Mucosa of gallbladder (tissue), 1 donor: ENCODE results near the gene ACTR10. TPM values are rescaled to one million over a fixed set of nuclear protein-coding genes. Genes with fewer than 3 reads are reported as not detected.
A peak's percentile ranks its signal among the peaks of the same experiment; 100 is the strongest.

Experiments used
- DNase-seq: peaks from one replicate; pipeline ENCODE4 v3.0.0-alpha.2; 2020; ENCODE audit warnings: low spot score
- total RNA-seq: library from RNA; stranded (reverse); gene quantifications from one replicate; pipeline ENCODE4 v1.2.1, GENCODE V29; 2021
- donor health status: DM: no; HTN: no; CAD: no.

The ACTR10 gene
- total RNA-seq, 1 donor from 2014 or later = 52.5 TPM

DNA sequence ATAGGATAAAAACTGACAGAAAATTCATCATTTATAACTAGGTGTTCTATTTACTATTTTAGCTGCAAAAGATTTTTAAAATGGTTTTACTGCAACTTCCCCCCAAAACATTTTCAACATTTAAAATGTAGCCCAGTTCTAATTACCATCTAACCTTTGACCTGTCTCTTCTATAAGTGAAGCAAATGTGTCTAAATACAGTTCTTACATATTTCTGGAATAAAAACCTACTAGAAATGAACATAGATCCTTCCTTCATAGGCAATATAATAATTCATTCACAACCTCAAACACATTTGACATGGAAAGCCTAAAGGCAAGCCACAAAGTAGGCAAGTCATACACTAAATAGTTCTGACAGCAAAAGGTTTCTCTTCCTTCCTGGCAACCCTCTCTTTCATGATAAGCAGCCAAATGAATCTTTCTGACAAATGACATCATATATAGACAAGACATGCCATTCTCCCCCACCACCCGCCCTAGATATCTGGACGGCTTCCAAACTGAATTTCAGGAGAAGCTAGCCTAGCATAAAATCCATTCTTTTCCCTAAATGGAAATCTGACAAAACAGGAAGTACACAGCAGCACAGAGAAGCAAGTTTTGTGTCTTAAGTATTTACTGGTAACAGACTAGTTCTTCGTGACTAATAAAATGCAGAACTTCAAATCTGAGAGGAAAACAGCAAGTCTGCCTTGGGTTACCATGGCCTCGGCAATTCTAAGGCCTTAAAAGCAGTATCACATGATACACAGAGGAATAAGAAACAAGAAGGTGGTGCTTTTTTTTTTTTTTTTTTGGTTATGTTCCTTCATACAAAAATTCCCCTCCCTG, 81.2 kb downstream of the ACTR10 start:
- DNase-seq = peak; percentile 71

DNA sequence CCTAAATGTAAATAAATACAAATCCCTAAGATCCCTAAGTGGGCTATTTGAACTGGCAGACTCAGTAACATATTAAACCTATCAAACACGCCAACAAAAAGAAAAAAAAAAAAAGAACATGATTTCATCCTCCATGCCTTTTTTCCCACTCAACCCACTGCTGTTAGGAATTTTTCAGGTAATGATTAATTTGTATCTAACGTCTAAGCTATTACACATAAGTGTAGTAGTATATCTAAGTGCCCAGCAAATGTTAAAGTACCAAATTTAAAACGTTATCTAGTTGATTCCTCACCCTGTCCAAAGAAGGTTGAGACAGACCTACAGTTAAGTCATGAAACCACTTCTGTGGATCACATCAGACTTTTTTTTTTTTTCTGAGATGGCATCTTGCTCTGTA, 82.0 kb downstream of the ACTR10 start:
- DNase-seq = no peak

DNA sequence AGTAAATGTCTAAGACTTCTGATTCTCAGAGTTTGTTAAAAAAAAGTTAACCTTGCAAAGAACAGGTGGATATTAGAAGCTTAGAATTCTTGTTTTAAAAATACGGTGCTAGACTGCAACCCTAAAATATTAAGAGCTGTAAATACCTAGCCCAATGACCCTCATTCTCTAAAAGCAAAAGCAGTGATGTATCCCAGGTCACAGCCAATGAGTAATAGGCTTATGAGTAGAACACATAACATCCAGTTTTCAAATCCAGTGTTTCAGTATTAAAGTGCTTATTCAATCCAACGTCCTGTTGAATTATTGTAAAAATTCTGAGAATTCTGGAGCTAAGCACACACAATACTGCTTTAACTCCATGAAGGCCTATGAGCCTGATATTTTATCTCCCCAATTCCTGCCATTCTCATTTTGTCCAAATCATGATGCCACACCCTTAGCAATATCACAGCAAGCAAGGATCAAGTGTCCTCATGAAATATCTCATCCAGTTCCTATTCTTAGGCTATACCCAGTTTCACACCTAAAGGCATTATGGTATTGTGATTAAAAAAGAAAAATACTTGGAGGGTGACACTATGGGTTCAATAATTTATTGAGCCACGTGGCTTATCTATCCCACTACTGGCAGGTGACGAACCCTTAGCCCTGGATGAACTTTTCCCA, 83.1 kb downstream of the ACTR10 start:
- DNase-seq = no peak

DNA sequence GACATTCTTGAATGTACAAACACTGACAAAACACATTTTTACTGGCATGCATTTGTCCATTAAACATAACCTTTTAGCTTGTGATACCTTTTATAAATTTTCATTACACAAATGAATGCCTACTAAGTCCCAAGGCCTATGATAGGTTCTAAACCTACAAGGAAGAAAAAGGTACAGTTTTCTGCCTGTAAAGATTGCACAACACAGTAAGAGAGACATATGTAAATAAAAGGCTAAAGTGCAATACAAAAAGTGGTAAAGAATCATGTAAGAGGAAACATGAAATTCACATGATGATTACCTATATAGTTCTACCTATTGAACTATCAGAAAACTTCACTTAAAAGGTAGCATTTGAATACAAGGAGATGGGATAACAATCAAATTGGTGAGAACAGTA, 83.8 kb downstream of the ACTR10 start:
- DNase-seq = no peak

DNA sequence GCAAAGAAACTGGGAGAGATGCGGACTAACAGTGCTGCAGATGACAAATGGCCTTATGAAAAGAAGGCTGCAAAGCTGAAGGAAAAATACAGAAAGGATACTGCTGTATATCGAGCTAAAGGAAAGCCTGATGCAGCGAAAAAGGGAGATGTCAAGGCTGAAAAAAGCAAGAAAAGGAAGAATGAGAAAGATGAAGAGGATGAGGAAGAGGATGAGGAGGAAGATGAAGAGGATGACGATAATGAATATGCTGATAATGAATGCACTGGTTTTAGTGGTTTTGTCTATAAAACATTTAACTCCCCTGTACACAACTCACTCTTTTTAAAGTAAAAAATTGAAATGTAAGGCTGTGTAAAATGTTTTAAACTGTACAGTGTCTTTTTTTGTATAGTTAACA, 85.2 kb downstream of the ACTR10 start:
- no peak for DNase-seq

Other genes starting within 250 kb of the ACTR10 start
- 10.0 TPM for gene ARMH4, start 47.9 kb upstream of the ACTR10 start, total RNA-seq
- 91.2 TPM for gene PSMA3, start 44.7 kb downstream of the ACTR10 start, total RNA-seq
- gene ARID4A, start 98.4 kb downstream of the ACTR10 start, total RNA-seq = 25.3 TPM
- not detected for gene TOMM20L, start 195.8 kb downstream of the ACTR10 start, total RNA-seq
- gene TIMM9, start 227.4 kb downstream of the ACTR10 start, total RNA-seq = 29.8 TPM
- gene KIAA0586, start 227.6 kb downstream of the ACTR10 start, total RNA-seq = 16.0 TPM